ENCODE data around the gene LACTB. TPM values are rescaled to one million over a fixed set of nuclear protein-coding genes. Genes with fewer than 3 reads are reported as not detected.

LACTB gene
- total RNA-seq, 1 donor from 2014 or later, result 34.7 TPM

- DNase-seq (no peak), ATAC-seq (no peak)
- Histone ChIP-seq H3K9me3 (no peaks in the 10 kb centered on the region), H3K27ac (no peak overlapping the region), H3K4me3 (no peak overlapping the region), H3K4me1 (no peaks in the 10 kb centered on the region), H3K36me3 (no peaks in the 10 kb centered on the region), H3K27me3 (ENCODE audit: low read depth) (no peaks in the 10 kb centered on the region)
- intact Hi-C loops (cut with DNase I), result no loop called here
- no peak for TF ChIP-seq CTCF (IDR thresholded peaks at IDR 0.05)
Observed at GRCh38 chr15:63180746-63181145, 59.1 kb downstream of the LACTB start.

GRCh38 chr15:63181648-63182047 lies 60.0 kb downstream of the LACTB start:
- Histone ChIP-seq H3K9me3 (no peaks in the 10 kb centered on the region), H3K27ac (no peak overlapping the region), H3K27me3 (ENCODE audit: low read depth) (no peaks in the 10 kb centered on the region), H3K4me3 (no peak overlapping the region), H3K4me1 (no peaks in the 10 kb centered on the region), H3K36me3 (no peaks in the 10 kb centered on the region)
- no peak for DNase-seq
- ATAC-seq, result no peak
- intact Hi-C loops (cut with DNase I), result no loop called here
- TF ChIP-seq CTCF (IDR thresholded peaks at IDR 0.05), result no peak

GRCh38 chr15:63185206-63185605 lies 63.5 kb downstream of the LACTB start:
- Histone ChIP-seq H3K27ac (no peak overlapping the region), H3K4me3 (no peak overlapping the region), H3K27me3 (ENCODE audit: low read depth) (no peaks in the 10 kb centered on the region), H3K9me3 (no peaks in the 10 kb centered on the region), H3K36me3 (no peaks in the 10 kb centered on the region), H3K4me1 (peaks cover 5% of the 10 kb centered on the region)
- no peak for ATAC-seq
- DNase-seq, result no peak
- no peak for TF ChIP-seq CTCF (IDR thresholded peaks at IDR 0.05)
- intact Hi-C loops (cut with DNase I), result no loop called here

- intact Hi-C loops (cut with DNase I), result no loop called here
- H3K36me3 ChIP-seq, result no peaks in the 10 kb centered on the region
- TF ChIP-seq CTCF (IDR thresholded peaks at IDR 0.05), result no peak
- no peaks in the 10 kb centered on the region for H3K9me3 ChIP-seq
- H3K27ac ChIP-seq, result no peak overlapping the region
- H3K4me3 ChIP-seq, result no peak overlapping the region
- no peaks in the 10 kb centered on the region for H3K27me3 ChIP-seq (ENCODE audit: low read depth)
- DNase-seq (no peak), ATAC-seq (no peak)
- peaks cover 11% of the 10 kb centered on the region for H3K4me1 ChIP-seq
Observed at GRCh38 chr15:63186065-63186464, 64.4 kb downstream of the LACTB start.

GRCh38 chr15:63187589-63188226 lies 66.0 kb downstream of the LACTB start:
- intact Hi-C loops (cut with DNase I), result no loop called here
- H3K4me1 ChIP-seq, result peaks cover 28% of the 10 kb centered on the region
- TF ChIP-seq CTCF (IDR thresholded peaks at IDR 0.05), result no peak
- ATAC-seq (no peak), DNase-seq (no peak)
- no peaks in the 10 kb centered on the region for H3K9me3 ChIP-seq
- no peak overlapping the region for H3K27ac ChIP-seq
- H3K4me3 ChIP-seq, result no peak overlapping the region
- no peaks in the 10 kb centered on the region for H3K36me3 ChIP-seq
- H3K27me3 ChIP-seq (ENCODE audit: low read depth), result no peaks in the 10 kb centered on the region
